ENCODE data around the gene NHSL1.

- TF ChIP-seq, protein P1, sequence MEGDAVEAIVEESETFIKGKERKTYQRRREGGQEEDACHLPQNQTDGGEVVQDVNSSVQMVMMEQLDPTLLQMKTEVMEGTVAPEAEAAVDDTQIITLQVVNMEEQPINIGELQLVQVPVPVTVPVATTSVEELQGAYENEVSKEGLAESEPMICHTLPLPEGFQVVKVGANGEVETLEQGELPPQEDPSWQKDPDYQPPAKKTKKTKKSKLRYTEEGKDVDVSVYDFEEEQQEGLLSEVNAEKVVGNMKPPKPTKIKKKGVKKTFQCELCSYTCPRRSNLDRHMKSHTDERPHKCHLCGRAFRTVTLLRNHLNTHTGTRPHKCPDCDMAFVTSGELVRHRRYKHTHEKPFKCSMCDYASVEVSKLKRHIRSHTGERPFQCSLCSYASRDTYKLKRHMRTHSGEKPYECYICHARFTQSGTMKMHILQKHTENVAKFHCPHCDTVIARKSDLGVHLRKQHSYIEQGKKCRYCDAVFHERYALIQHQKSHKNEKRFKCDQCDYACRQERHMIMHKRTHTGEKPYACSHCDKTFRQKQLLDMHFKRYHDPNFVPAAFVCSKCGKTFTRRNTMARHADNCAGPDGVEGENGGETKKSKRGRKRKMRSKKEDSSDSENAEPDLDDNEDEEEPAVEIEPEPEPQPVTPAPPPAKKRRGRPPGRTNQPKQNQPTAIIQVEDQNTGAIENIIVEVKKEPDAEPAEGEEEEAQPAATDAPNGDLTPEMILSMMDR (IDR thresholded peaks at IDR 0.05; ENCODE audit: low read length), result no peak
- no peak for TF ChIP-seq EZH2 (optimal IDR thresholded peaks at IDR 0.05; ENCODE audit: low read depth, low read length)
Measured at GRCh38 chr6:138415125-138415524, 84.2 kb downstream of the NHSL1 start.

Data from MM.1S (cell line).